CD14-positive monocyte (primary cell): Measurements from ENCODE around the gene TNFRSF13B. TPM values are rescaled to one million over a fixed set of nuclear protein-coding genes. Genes with fewer than 3 reads are reported as not detected.

Experiments
- DNase-seq, 3 donors: peaks; one replicate each; pipeline ENCODE4 v3.0.0-alpha.2; 2011 to 2022
- H2AFZ ChIP-seq: 2 replicates; pipeline ENCODE4 v1.6.0; 2012; ENCODE audit warnings: mild to moderate bottlenecking, low read depth, low read length, inconsistent platforms; ENCODE audit not compliant: insufficient read depth, poor library complexity, severe bottlenecking
- H3K27ac ChIP-seq, 2 donors: 1 replicate in 1 of 2; 2 replicates in 1 of 2; pipeline ENCODE4 v1.5.1; 2012 to 2013; ENCODE audit warnings: low read length in 2 of 2, control low read depth in 1 of 2, inconsistent platforms in 1 of 2, low read depth in 1 of 2, mild to moderate bottlenecking in 1 of 2
- H3K27me3 ChIP-seq, 2 donors: one replicate each; pipeline versions ENCODE4 v1.6.0 to v1.6.1; 2011 to 2013; ENCODE audit warnings: low read length in 2 of 2; ENCODE audit not compliant: control insufficient read depth in 2 of 2, insufficient read depth in 2 of 2
- H3K36me3 ChIP-seq, 2 donors: replicated peaks in 1 of 2; 1 replicate in 1 of 2; 2 replicates in 1 of 2; pipeline versions ENCODE4 v1.5.1 to v1.6.1; 2012 to 2013; ENCODE audit warnings: low read length in 2 of 2, control low read depth in 1 of 2, inconsistent platforms in 1 of 2, mild to moderate bottlenecking in 1 of 2; ENCODE audit not compliant: insufficient read depth in 2 of 2, control insufficient read depth in 1 of 2
- H3K4me1 ChIP-seq, 2 donors: 1 replicate in 1 of 2; 2 replicates in 1 of 2; pipeline versions ENCODE4 v1.5.1 to v1.6.1; 2012 to 2013; ENCODE audit warnings: low read length in 2 of 2, control low read depth in 1 of 2, inconsistent platforms in 1 of 2, mild to moderate bottlenecking in 1 of 2, moderate library complexity in 1 of 2; ENCODE audit not compliant: insufficient read depth in 2 of 2, control insufficient read depth in 1 of 2
- H3K4me2 ChIP-seq: replicated peaks from 2 replicates; pipeline ENCODE3; 2012; ENCODE audit warnings: low read length, moderate library complexity, mild to moderate bottlenecking; ENCODE audit not compliant: poor library complexity, severe bottlenecking; ENCODE audit errors: extremely low read depth
- H3K4me3 ChIP-seq, 3 experiments: fragments of 200-600 bp in 1 of 3; sonication (generic) in 1 of 3; replicated peaks in 1 of 3; 1 replicate in 2 of 3; 2 replicates in 1 of 3; pipeline ENCODE4 v1.5.1; 2011 to 2013; ENCODE audit warnings: low read length in 3 of 3, mild to moderate bottlenecking in 3 of 3, control low read depth in 2 of 3, low read depth in 2 of 3, inconsistent platforms in 1 of 3, moderate library complexity in 1 of 3
- H3K79me2 ChIP-seq: 2 replicates; pipeline ENCODE4 v1.6.0; 2012; ENCODE audit warnings: mild to moderate bottlenecking, control low read depth, inconsistent platforms, low read length, moderate library complexity; ENCODE audit not compliant: insufficient read depth
- H3K9ac ChIP-seq: 2 replicates; pipeline ENCODE4 v1.6.0; 2017; ENCODE audit warnings: low read length, mild to moderate bottlenecking; ENCODE audit not compliant: insufficient read depth, poor library complexity, severe bottlenecking
- H3K9me3 ChIP-seq, 2 donors: replicated peaks in 1 of 2; 1 replicate in 1 of 2; 2 replicates in 1 of 2; pipeline versions ENCODE4 v1.5.1 to v1.6.1; 2012 to 2013; ENCODE audit warnings: low read length in 2 of 2, control low read depth in 1 of 2; ENCODE audit not compliant: control insufficient read depth in 1 of 2, insufficient read depth in 1 of 2
- H4K20me1 ChIP-seq: 2 replicates; pipeline ENCODE4 v1.6.0; 2012; ENCODE audit warnings: mild to moderate bottlenecking, low read length, control low read depth, moderate library complexity; ENCODE audit not compliant: insufficient read depth
- H3K27ac Mint-ChIP-seq, 7 donors: one replicate each; pipeline ENCODE4 v1.8.0; 2020; ENCODE audit warnings: mild to moderate bottlenecking in 7 of 7, mixed read lengths in 7 of 7, moderate library complexity in 6 of 7, inconsistent platforms in 2 of 7
- H3K27me3 Mint-ChIP-seq, 3 donors: one replicate each; pipeline ENCODE4 v1.8.0; 2021 to 2022; ENCODE audit warnings: low read depth in 3 of 3, mild to moderate bottlenecking in 3 of 3, mixed read lengths in 3 of 3, moderate library complexity in 3 of 3, inconsistent platforms in 1 of 3
- H3K36me3 Mint-ChIP-seq, 2 donors: one replicate each; pipeline ENCODE4 v1.8.0; 2020; ENCODE audit warnings: mixed read lengths in 2 of 2, inconsistent platforms in 1 of 2, mild to moderate bottlenecking in 1 of 2
- H3K4me1 Mint-ChIP-seq: one replicate; pipeline ENCODE4 v1.8.0; 2020; ENCODE audit warnings: mild to moderate bottlenecking, mixed read lengths
- H3K4me3 Mint-ChIP-seq, 2 donors: one replicate each; pipeline ENCODE4 v1.8.0; 2020; ENCODE audit warnings: mild to moderate bottlenecking in 2 of 2, mixed read lengths in 2 of 2, moderate library complexity in 1 of 2
- H3K9me3 Mint-ChIP-seq, 7 donors: one replicate each; pipeline ENCODE4 v1.8.0; 2020 to 2022; ENCODE audit warnings: mixed read lengths in 7 of 7, mild to moderate bottlenecking in 6 of 7, moderate library complexity in 6 of 7, inconsistent platforms in 2 of 7
- WGBS: methylation state at CpG from one replicate; pipeline ENCODE4 v1.1.5; 2013; ENCODE audit warnings: missing lambda C conversion rate; ENCODE audit not compliant: insufficient coverage; 5-methylcytosine and 5-hydroxymethylcytosine counted together
- intact Hi-C, 2 donors: fragments of 100-400 bp; cut with micrococcal nuclease; formaldehyde crosslinking; loops; one replicate each; pipeline versions ENCODE4 v1.15.0 to v1.15.1; 2023
- polyA plus RNA-seq, 3 donors: library from polyadenylated mRNA; depleted of rRNA in 1 of 3; unstranded in 2 of 3; stranded (reverse) in 1 of 3; fragments of 300-500 nt in 2 of 3; fragments of >200 nt in 1 of 3; fragmentation: Illumina TruSeq in 2 of 3; gene quantifications; 1 replicate in 2 of 3; 2 replicates in 1 of 3; pipeline ENCODE4 v1.2.3, GENCODE V29; 2012 to 2021
- TF ChIP-seq, protein P1 (sequence below): fragments of 200-600 bp; IDR thresholded peaks from one replicate; pipeline ENCODE4 v1.8.0; 2022; ENCODE audit warnings: antibody characterized with exemption, mild to moderate bottlenecking

Gene TNFRSF13B
- polyA plus RNA-seq, 3 donors, result 0.21 to 0.47 TPM; not detected in 1

DNA sequence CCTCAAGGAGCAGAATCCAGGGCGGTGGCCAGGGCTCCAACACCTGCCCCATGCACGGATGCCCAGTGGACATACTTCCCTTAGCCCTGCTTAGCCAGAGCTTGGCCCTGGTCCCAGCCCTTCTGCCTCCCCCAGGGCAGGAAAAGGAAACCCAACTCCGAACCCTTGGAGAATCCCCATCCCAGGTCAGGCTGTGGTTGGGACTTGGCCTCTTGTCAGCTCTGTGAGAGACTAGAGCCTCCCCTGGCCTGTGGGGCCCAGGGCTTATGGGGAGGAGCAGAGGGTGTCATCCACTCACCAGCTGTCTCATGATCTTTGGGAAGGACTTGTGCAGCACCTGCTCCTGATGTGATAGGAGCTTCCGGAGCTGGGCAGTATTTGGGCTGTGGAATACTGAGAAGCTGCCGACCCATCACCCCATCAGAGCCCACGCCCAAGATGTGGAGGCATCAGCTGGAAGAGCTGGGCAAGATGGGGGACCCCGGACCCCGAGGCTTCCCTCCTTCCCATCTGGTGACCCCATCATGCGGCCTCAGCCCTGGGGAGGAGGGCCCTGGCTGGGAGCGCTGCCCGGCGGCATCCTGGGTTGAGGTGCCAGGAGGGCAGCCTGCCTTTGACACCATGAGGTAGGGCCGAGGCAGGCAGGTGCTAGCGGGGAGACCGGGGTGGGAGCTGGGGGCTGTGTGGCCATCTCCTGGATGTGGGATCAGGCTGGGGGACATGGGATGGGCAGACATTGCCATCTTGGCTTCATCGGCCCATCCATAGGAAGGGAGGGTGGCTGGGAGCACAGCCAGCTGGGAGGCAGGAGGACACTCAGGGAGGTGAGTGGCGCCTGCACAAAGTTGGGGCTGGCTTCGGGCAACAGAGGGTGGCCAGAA lies 45.1 kb downstream of the TNFRSF13B start:
- 83% methylated on average over 9 of the region's 18 CpGs for WGBS
- no peaks in the 10 kb centered on the region for H4K20me1 ChIP-seq
- peaks cover 0 to 1% (median 0%) of the 10 kb centered on the region in 3 donors for H3K27me3 Mint-ChIP-seq
- no peaks in the 10 kb centered on the region for H3K36me3 ChIP-seq
- TF ChIP-seq, protein P1, sequence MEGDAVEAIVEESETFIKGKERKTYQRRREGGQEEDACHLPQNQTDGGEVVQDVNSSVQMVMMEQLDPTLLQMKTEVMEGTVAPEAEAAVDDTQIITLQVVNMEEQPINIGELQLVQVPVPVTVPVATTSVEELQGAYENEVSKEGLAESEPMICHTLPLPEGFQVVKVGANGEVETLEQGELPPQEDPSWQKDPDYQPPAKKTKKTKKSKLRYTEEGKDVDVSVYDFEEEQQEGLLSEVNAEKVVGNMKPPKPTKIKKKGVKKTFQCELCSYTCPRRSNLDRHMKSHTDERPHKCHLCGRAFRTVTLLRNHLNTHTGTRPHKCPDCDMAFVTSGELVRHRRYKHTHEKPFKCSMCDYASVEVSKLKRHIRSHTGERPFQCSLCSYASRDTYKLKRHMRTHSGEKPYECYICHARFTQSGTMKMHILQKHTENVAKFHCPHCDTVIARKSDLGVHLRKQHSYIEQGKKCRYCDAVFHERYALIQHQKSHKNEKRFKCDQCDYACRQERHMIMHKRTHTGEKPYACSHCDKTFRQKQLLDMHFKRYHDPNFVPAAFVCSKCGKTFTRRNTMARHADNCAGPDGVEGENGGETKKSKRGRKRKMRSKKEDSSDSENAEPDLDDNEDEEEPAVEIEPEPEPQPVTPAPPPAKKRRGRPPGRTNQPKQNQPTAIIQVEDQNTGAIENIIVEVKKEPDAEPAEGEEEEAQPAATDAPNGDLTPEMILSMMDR, result no peak
- H3K36me3 Mint-ChIP-seq, result no peaks in the 10 kb centered on the region
- intact Hi-C loops, result no loop called here
- H3K4me2 ChIP-seq, result no peak overlapping the region
- no peak for DNase-seq
- H3K9ac ChIP-seq, result no peak overlapping the region
- H3K4me3 ChIP-seq, result no peak overlapping the region
- no peaks in the 10 kb centered on the region for H3K9me3 Mint-ChIP-seq
- H3K4me1 ChIP-seq, result no peaks in the 10 kb centered on the region
- no peaks in the 10 kb centered on the region for H3K79me2 ChIP-seq
- H3K27ac Mint-ChIP-seq, result no peak overlapping the region
- no peaks in the 10 kb centered on the region for H3K9me3 ChIP-seq
- H3K27me3 ChIP-seq, result no peaks in the 10 kb centered on the region
- H3K4me3 Mint-ChIP-seq, result no peak overlapping the region
- H2AFZ ChIP-seq, result no peak overlapping the region
- H3K27ac ChIP-seq, result no peak overlapping the region
- H3K4me1 Mint-ChIP-seq, result peaks cover 2% of the 10 kb centered on the region

DNA sequence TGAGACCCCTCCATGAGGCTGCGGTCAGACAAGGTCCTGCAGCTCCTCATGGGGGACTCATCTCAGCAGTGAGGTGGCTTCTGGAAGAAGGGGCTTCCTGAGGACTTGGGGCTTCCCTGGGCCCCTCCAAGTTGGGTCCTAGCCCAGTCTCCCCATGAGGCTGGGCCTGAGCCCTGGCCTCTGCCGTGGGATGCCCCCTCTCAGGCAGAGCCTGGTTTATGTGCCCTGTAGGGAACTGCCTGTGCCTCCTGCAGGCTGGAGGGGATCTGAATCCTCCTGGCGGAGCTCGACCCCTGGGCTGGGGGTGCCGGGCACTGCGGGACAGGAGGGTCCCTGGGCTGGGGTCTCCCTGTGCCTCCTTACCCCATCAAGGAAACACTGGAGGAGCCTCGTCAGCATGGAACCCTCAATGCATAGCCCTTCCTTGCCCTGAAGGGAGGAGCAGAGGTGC lies 45.8 kb downstream of the TNFRSF13B start:
- H2AFZ ChIP-seq, result no peak overlapping the region
- WGBS, result 97% methylated on average over 4 of the region's 7 CpGs
- H3K4me3 ChIP-seq, result no peak overlapping the region
- Mint-ChIP-seq H3K4me1 (peaks cover 2% of the 10 kb centered on the region), H3K27me3 (peaks cover 0 to 1% (median 0%) of the 10 kb centered on the region in 3 donors), H3K9me3 (no peaks in the 10 kb centered on the region), H3K4me3 (no peak overlapping the region), H3K36me3 (no peaks in the 10 kb centered on the region), H3K27ac (no peak overlapping the region)
- DNase-seq, result no peak
- no peak overlapping the region for H3K4me2 ChIP-seq
- H3K9me3 ChIP-seq, result no peaks in the 10 kb centered on the region
- TF ChIP-seq, protein P1, result no peak
- H4K20me1 ChIP-seq, result no peaks in the 10 kb centered on the region
- H3K36me3 ChIP-seq, result no peaks in the 10 kb centered on the region
- intact Hi-C loops, result no loop called here
- H3K4me1 ChIP-seq, result no peaks in the 10 kb centered on the region
- no peaks in the 10 kb centered on the region for H3K79me2 ChIP-seq
- H3K9ac ChIP-seq, result no peak overlapping the region
- no peaks in the 10 kb centered on the region for H3K27me3 ChIP-seq
- H3K27ac ChIP-seq, result no peak overlapping the region
